HG03558 (cell line): ENCODE measurements around the gene CACNA1G.

Experiments
- ATAC-seq: cut with Tn5 transposase; IDR thresholded peaks from one replicate; pipeline ENCODE4 v1.9.1; 2021; ENCODE audit warnings: moderate number of reproducible peaks; ENCODE audit not compliant: unreplicated experiment; ENCODE audit errors: extremely low read depth

Gene CACNA1G

GRCh38 chr17:50607522-50608175, 47.1 kb downstream of the CACNA1G start:
- no peak for ATAC-seq

- no peak for ATAC-seq
These were observed 48.3 kb downstream of the CACNA1G start for GRCh38 chr17:50608700-50609379.

DNA sequence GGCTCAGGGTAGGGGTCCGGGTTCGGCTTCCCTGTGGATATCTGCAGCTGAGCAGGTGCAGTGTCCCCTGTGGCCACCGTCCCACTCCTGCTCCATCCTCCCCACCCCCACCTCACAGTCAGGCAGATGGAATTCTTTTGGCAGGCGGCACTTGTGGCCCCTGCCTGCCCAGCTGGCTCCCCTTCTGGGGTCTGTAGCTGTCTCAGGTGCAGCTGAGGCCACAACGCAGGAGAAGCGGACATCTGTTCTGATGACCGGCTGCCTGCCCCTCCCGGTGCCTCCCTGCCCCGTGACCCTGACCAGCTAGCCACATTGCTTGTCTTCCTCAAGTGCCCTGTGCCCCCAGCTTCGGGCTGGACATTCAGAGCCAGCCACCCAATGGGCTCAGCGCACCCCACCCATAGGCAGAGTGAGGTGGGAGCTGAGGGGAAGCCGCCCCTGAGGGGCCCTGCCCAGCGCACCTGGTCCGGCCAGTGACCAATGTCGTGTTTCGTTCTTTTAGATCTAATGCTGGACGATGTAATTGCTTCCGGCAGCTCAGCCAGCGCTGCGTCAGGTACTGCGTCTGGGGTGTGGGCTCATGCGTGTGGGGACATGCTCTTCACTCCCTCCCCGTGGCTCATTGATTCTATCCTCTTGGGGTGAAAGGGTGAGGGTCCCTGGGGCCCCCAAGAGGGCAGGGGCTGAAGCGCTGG, 49.0 kb downstream of the CACNA1G start:
- ATAC-seq = no peak

GRCh38 chr17:50611634-50612033, 51.1 kb downstream of the CACNA1G start:
- ATAC-seq = no peak

- ATAC-seq = no peak
These were observed 51.8 kb downstream of the CACNA1G start for GRCh38 chr17:50612281-50612680.

DNA sequence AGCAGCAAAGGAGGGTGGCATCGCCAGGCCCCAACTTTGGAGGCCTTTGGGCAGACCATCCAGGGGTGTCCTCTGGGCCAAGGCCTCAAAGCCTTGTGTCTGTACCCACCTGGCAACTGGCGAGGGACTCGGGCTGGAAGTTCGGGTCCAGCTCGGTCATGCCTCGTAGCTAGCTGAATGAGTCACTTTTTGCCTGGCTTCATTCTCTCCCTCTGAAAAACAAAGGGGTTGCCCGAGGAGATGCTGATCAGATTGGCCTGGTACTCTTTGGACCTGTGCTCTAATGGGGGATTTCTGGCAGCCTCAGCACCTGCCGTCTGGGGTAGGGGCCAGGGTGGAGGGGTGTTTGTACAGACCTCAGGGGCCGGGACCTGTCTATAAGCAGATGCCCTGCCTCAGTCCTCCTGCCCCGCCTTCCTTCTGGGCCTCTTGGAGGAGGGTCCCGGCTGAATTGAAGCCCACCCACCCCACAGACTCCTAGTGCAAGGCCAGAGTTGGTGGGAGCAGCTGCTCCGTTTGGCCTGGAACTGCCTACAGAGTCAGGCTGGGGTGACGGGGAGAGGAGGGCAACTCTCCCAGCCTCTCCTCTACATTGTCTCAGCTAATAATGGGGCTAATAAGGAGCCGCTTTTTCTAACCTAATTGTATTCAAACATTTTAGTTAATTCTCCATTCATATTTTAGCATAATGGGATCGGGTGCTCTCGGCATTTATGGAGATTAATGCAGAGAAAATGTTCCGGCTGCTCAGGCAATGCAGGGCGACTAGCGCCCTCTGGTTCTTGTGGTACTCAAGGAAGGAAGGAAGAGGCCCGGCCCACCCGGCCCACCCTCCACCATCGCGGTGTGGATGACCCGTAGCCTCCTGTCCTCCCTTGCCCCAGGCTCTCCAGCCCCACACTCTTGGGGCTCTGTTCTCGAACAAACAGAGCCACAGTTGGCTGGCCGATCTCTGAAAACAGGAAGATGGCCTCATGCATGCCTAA, 52.8 kb downstream of the CACNA1G start:
- no peak for ATAC-seq

- ATAC-seq = no peak
These were observed 54.0 kb downstream of the CACNA1G start for GRCh38 chr17:50614471-50615051.

DNA sequence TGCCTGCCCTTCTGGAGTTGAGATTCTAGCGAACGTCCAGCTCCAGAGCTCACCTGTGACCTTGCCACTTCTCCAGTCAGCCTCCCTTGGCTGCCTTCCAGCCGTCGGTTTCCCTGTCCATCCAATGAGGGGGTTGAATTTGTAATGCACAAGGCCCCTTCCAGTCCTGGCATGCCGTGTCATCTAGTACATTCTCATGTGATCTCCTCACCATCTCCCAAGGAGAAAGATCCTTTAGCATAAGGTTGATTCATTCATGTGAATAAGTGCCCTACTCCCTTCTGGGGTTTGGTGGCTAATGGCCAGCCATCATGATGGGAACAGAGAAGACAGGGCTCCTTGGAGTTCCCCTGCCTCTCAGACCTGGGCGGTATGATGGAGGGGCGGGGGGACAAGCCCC, 55.3 kb downstream of the CACNA1G start:
- ATAC-seq = no peak

DNA sequence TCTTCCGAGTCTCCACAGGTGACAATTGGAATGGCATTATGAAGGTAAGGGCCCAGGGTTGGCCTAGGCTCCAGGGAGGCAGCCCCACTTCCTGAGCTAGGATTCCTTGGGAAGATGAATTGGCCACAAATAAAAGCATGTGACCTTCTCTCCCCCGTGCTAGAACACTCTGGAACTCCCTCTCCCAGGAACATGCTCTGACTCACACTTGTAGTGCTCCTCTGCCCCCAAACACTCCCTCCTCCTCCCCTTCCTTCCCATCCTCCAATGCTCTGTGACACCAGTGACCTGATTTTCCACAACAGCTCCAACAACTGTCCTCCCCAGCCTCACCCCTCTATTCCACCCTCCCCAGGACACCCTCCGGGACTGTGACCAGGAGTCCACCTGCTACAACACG, 57.8 kb downstream of the CACNA1G start:
- ATAC-seq = no peak

GRCh38 chr17:50618941-50619340, 58.4 kb downstream of the CACNA1G start:
- ATAC-seq = no peak

GRCh38 chr17:50619489-50619888, 59.0 kb downstream of the CACNA1G start:
- no peak for ATAC-seq

- ATAC-seq = no peak
These were observed 59.7 kb downstream of the CACNA1G start for GRCh38 chr17:50620237-50620636.

- no peak for ATAC-seq
These were observed 60.3 kb downstream of the CACNA1G start for GRCh38 chr17:50620858-50621257.

GRCh38 chr17:50621574-50622031, 61.1 kb downstream of the CACNA1G start:
- ATAC-seq = no peak

DNA sequence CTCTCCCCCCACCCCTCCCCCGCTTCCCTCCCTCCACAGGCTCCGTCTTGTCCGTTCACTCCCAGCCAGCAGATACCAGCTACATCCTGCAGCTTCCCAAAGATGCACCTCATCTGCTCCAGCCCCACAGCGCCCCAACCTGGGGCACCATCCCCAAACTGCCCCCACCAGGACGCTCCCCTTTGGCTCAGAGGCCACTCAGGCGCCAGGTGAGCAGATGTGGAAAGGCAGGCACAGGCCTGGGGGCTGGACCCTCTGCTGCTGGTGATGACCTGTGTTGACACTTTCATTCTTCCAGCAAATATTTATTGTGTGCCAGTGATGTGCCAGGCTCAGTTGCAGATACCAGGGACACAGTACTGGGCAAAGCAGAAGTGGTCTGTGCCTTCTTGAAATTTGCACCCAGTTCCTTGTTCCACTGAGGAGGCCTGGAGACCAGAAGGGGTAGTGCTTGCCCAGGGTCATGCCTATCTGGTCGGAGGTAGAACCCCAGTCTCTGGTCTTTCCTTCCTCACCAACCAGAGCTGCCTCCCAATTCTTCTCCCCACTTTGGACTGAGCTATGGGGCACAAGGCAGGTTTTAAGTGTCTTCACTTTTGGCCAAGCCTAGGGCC, 63.9 kb downstream of the CACNA1G start:
- no peak for ATAC-seq

- ATAC-seq = no peak
These were observed 64.7 kb downstream of the CACNA1G start for GRCh38 chr17:50625032-50625871.

DNA sequence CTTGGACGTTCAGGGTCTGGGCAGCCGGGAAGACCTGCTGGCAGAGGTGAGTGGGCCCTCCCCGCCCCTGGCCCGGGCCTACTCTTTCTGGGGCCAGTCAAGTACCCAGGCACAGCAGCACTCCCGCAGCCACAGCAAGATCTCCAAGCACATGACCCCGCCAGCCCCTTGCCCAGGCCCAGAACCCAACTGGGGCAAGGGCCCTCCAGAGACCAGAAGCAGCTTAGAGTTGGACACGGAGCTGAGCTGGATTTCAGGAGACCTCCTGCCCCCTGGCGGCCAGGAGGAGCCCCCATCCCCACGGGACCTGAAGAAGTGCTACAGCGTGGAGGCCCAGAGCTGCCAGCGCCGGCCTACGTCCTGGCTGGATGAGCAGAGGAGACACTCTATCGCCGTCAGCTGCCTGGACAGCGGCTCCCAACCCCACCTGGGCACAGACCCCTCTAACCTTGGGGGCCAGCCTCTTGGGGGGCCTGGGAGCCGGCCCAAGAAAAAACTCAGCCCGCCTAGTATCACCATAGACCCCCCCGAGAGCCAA, 65.6 kb downstream of the CACNA1G start:
- no peak for ATAC-seq

GRCh38 chr17:50627036-50627781, 66.7 kb downstream of the CACNA1G start:
- no peak for ATAC-seq
